Testis (tissue), 2 donors: ENCODE data around the gene NAIF1.

Source experiments
- CTCF ChIP-seq, 3 experiments: fragments of 450-650 bp in 2 of 3; fragments of 200-600 bp in 1 of 3; sonication (generic) in 1 of 3; IDR thresholded peaks; one replicate each; pipeline ENCODE4 v1.5.1; 2016 to 2019; ENCODE audit warnings: antibody characterized with exemption in 3 of 3, mild to moderate bottlenecking in 2 of 3, moderate library complexity in 1 of 3
- POLR2A ChIP-seq: fragments of 450-650 bp; IDR thresholded peaks from one replicate; pipeline ENCODE4 v1.6.1; 2017; ENCODE audit warnings: antibody characterized with exemption, mild to moderate bottlenecking, moderate library complexity

- TF ChIP-seq CTCF (IDR thresholded peaks at IDR 0.05) (no peak), POLR2A (no peak)
Measured at GRCh38 chr9:128096616-128097536, 29.8 kb upstream of the NAIF1 start.
